Measurements from ENCODE around the gene HS3ST5.

The HS3ST5 gene

DNA sequence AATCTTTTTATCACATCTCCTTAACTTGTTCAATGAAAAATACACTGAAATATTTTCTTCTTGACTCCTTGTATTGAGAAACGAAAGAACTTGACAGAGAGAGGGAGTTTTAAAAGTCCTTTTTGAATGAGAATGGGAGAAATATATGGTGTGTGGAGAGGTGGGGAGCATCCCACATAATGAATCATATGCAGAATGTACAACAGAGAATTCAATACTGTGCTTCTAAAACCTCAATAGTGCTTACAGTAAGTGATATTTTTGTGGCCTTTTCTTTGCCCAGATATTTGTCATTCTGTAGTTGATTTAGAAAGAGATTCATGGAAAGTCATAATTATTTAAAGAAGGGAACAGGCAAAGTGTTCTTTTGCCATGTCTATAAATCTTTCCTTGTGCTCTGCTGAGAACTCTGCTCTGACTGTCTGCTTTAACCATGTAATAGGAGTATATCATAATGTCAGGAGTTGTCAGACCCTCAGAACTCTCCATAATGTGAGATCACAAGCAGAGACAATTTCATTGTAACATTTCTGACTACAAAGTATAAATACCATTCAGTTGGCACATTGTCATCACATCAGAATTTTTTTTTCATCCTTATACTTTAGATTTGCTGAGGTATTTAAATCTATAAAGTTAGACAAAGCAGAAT lies 32.8 kb upstream of the HS3ST5 start:
- DNase-seq (ENCODE audit: low spot score): no peak
- no peak for TF ChIP-seq CTCF (IDR thresholded peaks at IDR 0.05; ENCODE audit: extremely low read depth, missing control alignments)

DNA sequence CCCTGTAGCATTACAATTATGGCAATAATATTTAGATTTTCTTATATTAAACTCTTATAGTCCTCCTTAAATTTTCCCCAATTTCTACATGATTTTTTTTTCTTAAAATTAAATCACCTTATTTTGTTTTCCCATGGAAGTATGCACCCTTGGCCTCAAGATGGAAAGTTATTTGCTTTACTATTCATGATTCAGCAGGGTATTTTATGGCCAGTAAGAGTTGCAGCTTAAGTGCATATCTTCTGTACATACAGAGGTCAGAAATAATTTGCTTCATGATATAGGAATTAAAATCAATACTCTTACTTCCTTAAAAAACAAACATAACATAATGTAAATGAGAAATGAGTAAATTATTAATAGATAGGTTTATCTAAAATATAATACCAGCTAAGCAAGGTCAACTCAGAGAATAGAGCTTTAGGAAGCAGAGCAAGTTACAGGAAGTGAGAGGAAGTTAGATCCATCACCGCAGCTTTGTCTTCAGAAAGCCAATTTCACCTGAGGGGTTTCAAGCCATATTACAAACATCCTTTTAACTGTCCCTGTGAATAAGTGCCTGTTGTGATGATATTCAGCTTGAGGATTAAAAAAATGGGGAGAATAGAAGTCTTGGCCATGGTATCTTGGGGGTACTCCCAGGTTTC lies 24.6 kb upstream of the HS3ST5 start:
- no peak for DNase-seq (ENCODE audit: low spot score)
- no peak for TF ChIP-seq CTCF (IDR thresholded peaks at IDR 0.05; ENCODE audit: extremely low read depth, missing control alignments)

DNA sequence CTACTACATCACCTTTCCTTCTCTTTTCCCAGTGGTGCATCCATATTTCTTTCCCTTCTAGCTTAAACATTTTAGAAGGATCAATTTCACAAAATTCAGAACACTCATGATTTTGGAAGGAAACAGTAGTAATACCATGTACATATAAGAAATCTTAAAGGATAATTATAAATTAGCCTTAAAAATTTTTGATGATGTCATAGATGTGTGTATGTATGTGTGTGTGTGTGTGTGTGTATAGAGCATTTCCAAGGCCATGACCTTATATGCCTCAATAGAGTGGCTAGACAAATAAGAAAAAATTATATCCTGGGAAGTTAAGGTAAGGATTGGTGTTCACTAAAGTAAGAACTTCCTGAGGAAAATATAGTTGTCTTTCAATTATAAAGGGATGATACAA lies 24.1 kb upstream of the HS3ST5 start:
- no peak for TF ChIP-seq CTCF (IDR thresholded peaks at IDR 0.05; ENCODE audit: extremely low read depth, missing control alignments)

GRCh38 chr6:114364301-114364700 lies 21.5 kb upstream of the HS3ST5 start:
- TF ChIP-seq CTCF (IDR thresholded peaks at IDR 0.05; ENCODE audit: extremely low read depth, missing control alignments): no peak
- no peak for DNase-seq (ENCODE audit: low spot score)

More for the DNA sequence above, 24.1 kb upstream of the HS3ST5 start:
- DNase-seq (ENCODE audit: low spot score): no peak

DNA sequence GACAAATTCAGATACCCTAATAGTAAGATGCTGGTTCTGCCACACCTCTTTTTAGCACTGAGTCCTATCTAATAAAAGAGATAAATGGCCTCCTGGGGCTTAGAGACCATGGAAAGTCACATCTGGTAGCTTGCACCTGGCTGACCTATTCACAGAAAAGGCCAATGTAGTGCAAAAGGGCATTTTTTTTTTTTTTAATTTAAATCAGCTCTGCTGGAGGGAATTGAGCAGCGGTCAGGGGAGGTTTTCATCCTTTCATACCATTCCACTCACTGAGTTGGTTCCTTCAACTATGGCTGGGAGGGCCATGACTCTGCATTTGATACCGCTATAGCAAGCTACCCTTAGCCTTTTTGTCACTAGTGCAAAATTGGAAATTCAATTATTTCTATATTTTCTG lies 20.1 kb upstream of the HS3ST5 start:
- DNase-seq (ENCODE audit: low spot score): no peak
- TF ChIP-seq CTCF (IDR thresholded peaks at IDR 0.05; ENCODE audit: extremely low read depth, missing control alignments): no peak

DNA sequence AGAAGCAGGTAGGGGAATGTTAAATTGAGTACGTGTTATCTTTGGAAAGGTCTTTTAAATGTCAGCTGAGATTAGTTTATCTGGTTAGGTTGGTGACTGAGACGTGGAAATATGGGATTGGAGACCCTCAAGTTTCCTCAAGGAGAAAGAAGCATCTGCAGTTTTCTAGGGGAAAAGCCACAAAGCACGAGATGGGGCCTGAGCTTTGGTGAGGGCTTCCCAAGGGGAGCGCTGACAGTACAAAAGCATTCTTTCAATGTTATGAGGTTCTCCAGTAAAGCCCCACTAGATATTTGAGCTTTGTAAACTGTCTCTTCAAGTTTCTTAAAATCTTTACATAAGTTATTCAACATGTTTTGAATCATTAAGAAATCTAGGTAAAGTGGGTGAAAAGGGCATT lies 19.6 kb upstream of the HS3ST5 start:
- no peak for TF ChIP-seq CTCF (IDR thresholded peaks at IDR 0.05; ENCODE audit: extremely low read depth, missing control alignments)
- DNase-seq (ENCODE audit: low spot score): no peak

GRCh38 chr6:114361036-114361435 lies 18.2 kb upstream of the HS3ST5 start:
- TF ChIP-seq CTCF (IDR thresholded peaks at IDR 0.05; ENCODE audit: extremely low read depth, missing control alignments): no peak
- no peak for DNase-seq (ENCODE audit: low spot score)
